OCI-LY1 (cell line): ENCODE measurements around the gene UPK3BL1.
"Not testable (repeated sequence)": the region's sequence is repeated elsewhere in the genome, so short reads cannot be mapped to it uniquely, and the experiment has no call there.

ENCODE experiments used
- H2AFZ ChIP-seq: fragments of 200-600 bp; sonication (generic), shearing (Covaris generic); 2 replicates; pipeline ENCODE4 v1.6.0; 2014; ENCODE audit warnings: antibody characterized with exemption, mild to moderate bottlenecking, low read length
- H3F3A ChIP-seq: fragments of 200-600 bp; sonication (generic), shearing (Covaris generic); 2 replicates; pipeline ENCODE4 v1.6.0; 2014; ENCODE audit warnings: mild to moderate bottlenecking, antibody characterized with exemption, low read length, moderate library complexity; ENCODE audit not compliant: insufficient read depth
- H3K27ac ChIP-seq: fragments of 200-600 bp; sonication (generic); 2 replicates; pipeline ENCODE4 v1.5.1; 2014; ENCODE audit warnings: low read length, mixed run types, mild to moderate bottlenecking, low read depth; ENCODE audit not compliant: poor library complexity, severe bottlenecking
- H3K27me3 ChIP-seq: fragments of 200-600 bp; sonication (generic); 2 replicates; pipeline ENCODE4 v1.6.0; 2014; ENCODE audit warnings: antibody characterized with exemption, mild to moderate bottlenecking, low read length, moderate library complexity; ENCODE audit not compliant: insufficient read depth
- H3K36me3 ChIP-seq: fragments of 200-600 bp; sonication (generic); 2 replicates; pipeline ENCODE4 v1.6.1; 2014; ENCODE audit warnings: mild to moderate bottlenecking, antibody characterized with exemption, low read length, moderate library complexity, mixed read lengths; ENCODE audit not compliant: insufficient read depth
- H3K4me1 ChIP-seq: fragments of 200-600 bp; sonication (generic); 2 replicates; pipeline ENCODE4 v1.5.1; 2014; ENCODE audit warnings: mild to moderate bottlenecking, low read length, moderate library complexity; ENCODE audit not compliant: insufficient read depth, severe bottlenecking
- H3K4me2 ChIP-seq: fragments of 200-600 bp; sonication (generic), shearing (Covaris generic); 2 replicates; pipeline ENCODE4 v1.6.1; 2014; ENCODE audit warnings: low read length
- H3K4me3 ChIP-seq: fragments of 200-600 bp; sonication (generic); 2 replicates; pipeline ENCODE4 v1.5.1; 2014; ENCODE audit warnings: low read length, low read depth, mild to moderate bottlenecking, mixed read lengths; ENCODE audit not compliant: poor library complexity, severe bottlenecking
- H3K79me2 ChIP-seq: fragments of 200-600 bp; shearing (Covaris generic); 2 replicates; pipeline ENCODE4 v1.6.1; 2016; ENCODE audit warnings: mixed run types, low read length, mixed read lengths; ENCODE audit not compliant: insufficient read depth
- H3K9ac ChIP-seq: fragments of 200-600 bp; sonication (generic), shearing (Covaris generic); 2 replicates; pipeline ENCODE4 v1.6.1; 2014; ENCODE audit warnings: mild to moderate bottlenecking, low read length, mixed read lengths
- H3K9me2 ChIP-seq: fragments of 200-600 bp; sonication (generic), shearing (Covaris generic); 2 replicates; pipeline ENCODE4 v1.6.1; 2014; ENCODE audit warnings: low read depth, mild to moderate bottlenecking, low read length, mixed read lengths
- H3K9me3 ChIP-seq: fragments of 200-600 bp; shearing (Covaris generic); 2 replicates; pipeline ENCODE4 v1.6.1; 2014; ENCODE audit warnings: low read length, mixed read lengths
- H4K20me1 ChIP-seq: fragments of 200-600 bp; sonication (generic), shearing (Covaris generic); 2 replicates; pipeline ENCODE4 v1.6.0; 2016; ENCODE audit warnings: mild to moderate bottlenecking, low read length; ENCODE audit not compliant: insufficient read depth

The UPK3BL1 gene

GRCh38 chr7:102611013-102611674 is 31.4 kb downstream of the UPK3BL1 start:
- not testable (repeated sequence) for H3K9ac ChIP-seq, H3K27ac ChIP-seq, H3K4me1 ChIP-seq, H3K79me2 ChIP-seq, H3F3A ChIP-seq, H3K4me3 ChIP-seq, H3K27me3 ChIP-seq, H2AFZ ChIP-seq, H3K4me2 ChIP-seq, H3K9me2 ChIP-seq, H4K20me1 ChIP-seq, H3K9me3 ChIP-seq, H3K36me3 ChIP-seq

DNA sequence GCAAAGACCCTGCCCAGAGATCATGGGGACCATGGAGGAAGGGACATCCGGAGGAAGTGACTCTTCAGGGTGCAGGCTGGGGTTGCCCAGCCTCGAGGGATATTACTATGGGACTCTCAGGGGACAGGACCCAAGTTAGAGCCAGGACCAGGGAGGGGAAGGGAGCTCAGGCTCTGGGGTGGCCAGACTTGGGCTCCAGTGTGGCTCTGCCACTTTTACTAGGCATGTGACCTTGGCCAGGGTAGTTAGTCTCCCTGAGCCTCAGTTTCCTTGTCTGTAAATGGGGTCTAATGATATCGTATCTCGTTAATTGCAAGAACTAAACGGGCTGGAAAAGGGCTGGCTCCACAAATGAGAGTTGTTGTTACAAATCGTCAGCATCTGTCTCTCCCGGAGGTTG is 32.1 kb downstream of the UPK3BL1 start:
- not testable (repeated sequence) for H3K79me2 ChIP-seq, H2AFZ ChIP-seq, H3K9me3 ChIP-seq, H3F3A ChIP-seq, H3K4me1 ChIP-seq, H3K4me2 ChIP-seq, H3K9ac ChIP-seq, H3K36me3 ChIP-seq, H3K9me2 ChIP-seq, H3K4me3 ChIP-seq, H3K27ac ChIP-seq, H4K20me1 ChIP-seq, H3K27me3 ChIP-seq

DNA sequence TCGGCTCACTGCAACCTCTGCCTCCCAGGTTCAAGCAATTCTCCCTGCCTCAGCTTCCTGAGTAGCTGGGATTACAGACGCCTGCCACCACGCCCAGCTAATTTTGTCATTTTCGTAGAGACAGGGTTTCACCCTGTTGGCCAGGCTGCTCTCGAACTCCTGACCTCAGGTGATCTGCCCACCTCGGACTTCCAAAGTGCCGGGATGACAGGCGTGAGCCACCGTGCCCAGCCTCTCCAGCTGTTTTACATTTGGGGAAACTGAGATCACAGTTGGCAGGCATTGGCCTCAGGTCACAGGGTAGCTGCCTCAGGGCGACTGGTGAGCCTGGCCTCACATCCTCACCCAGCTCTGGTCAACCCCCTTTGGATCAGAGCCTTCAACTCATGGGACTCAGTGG is 32.9 kb downstream of the UPK3BL1 start:
- not testable (repeated sequence) for H2AFZ ChIP-seq, H3K27me3 ChIP-seq, H3K9ac ChIP-seq, H3K36me3 ChIP-seq, H3K4me2 ChIP-seq, H3K9me3 ChIP-seq, H3K79me2 ChIP-seq, H3K4me1 ChIP-seq, H3K9me2 ChIP-seq, H3F3A ChIP-seq, H3K27ac ChIP-seq, H4K20me1 ChIP-seq, H3K4me3 ChIP-seq

- not testable (repeated sequence) for H2AFZ ChIP-seq, H3K9ac ChIP-seq, H3K9me2 ChIP-seq, H3K4me2 ChIP-seq, H3K79me2 ChIP-seq, H3K9me3 ChIP-seq, H3K27ac ChIP-seq, H3K4me1 ChIP-seq, H3K36me3 ChIP-seq, H4K20me1 ChIP-seq, H3K4me3 ChIP-seq, H3F3A ChIP-seq, H3K27me3 ChIP-seq
These were observed 35.7 kb downstream of the UPK3BL1 start for GRCh38 chr7:102606848-102607247.

DNA sequence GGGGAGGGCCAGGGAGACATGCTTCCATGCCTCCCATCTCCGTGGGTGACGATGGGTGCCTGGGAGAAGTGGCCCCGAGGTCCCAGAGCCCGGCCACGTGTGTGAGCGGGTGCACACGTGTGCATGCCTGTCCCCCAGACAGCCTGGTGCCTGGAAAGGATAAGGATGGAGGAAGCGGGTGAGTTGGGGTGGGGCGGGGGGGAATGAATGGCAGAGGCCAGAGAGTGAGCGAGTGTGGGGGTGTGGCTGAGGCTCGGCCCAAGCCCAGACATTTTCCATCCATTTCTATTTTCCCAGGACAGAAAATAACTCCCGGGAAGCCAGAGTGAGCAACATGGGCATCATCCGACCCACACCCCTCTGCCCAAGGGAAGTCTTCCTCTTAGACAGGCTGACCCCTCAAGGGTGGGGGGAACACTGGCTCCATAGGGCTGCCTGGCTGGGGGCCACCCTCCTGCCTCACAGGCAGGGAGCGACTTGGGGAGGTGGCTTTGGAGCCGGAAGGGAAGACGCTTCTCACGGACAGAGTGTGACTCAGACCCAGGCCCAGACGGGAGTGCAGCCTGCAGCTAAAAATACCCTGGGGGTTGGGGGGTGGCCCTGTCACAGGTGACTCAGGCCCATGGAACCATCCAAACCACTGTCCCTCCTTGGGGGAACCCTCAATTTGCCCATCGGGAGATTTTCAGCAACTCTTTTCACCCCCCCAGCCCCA is 38.0 kb downstream of the UPK3BL1 start:
- H4K20me1 ChIP-seq, H3K27ac ChIP-seq, H3F3A ChIP-seq, H3K4me1 ChIP-seq, H3K79me2 ChIP-seq, H2AFZ ChIP-seq, H3K36me3 ChIP-seq, H3K4me3 ChIP-seq, H3K9ac ChIP-seq, H3K4me2 ChIP-seq, H3K9me2 ChIP-seq, H3K9me3 ChIP-seq, H3K27me3 ChIP-seq: not testable (repeated sequence)

GRCh38 chr7:102602317-102602716 is 40.3 kb downstream of the UPK3BL1 start:
- H3K9ac ChIP-seq, H3K9me3 ChIP-seq, H3K27ac ChIP-seq, H3K4me2 ChIP-seq, H3F3A ChIP-seq, H3K9me2 ChIP-seq, H3K4me3 ChIP-seq, H4K20me1 ChIP-seq, H3K4me1 ChIP-seq, H3K79me2 ChIP-seq, H2AFZ ChIP-seq, H3K36me3 ChIP-seq, H3K27me3 ChIP-seq: not testable (repeated sequence)

- not testable (repeated sequence) for H3K27me3 ChIP-seq, H3K9ac ChIP-seq, H3K4me3 ChIP-seq, H3K27ac ChIP-seq, H3K9me3 ChIP-seq, H3K36me3 ChIP-seq, H2AFZ ChIP-seq, H3K9me2 ChIP-seq, H3F3A ChIP-seq, H4K20me1 ChIP-seq, H3K4me1 ChIP-seq, H3K4me2 ChIP-seq, H3K79me2 ChIP-seq
These were observed 42.9 kb downstream of the UPK3BL1 start for GRCh38 chr7:102599699-102600098.

DNA sequence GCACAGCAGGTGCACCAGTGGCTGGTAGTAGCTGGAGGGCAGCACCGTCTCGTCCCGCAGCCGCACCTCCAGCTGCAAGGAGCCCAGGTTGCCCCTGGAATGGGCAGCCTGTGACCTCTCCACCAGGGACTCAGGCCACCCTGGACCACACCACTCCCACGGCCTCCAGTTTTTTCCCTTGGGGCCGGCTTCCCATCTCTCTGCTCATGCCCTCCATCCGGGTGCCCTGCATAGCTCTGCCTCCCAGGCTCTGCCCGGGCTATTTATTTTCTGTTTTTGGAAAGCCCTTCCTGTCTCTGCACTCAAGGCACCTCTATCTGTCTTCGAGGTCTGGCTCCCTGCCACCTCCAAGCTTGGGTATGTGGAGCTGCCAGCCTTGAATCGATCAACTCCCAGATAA is 46.6 kb downstream of the UPK3BL1 start:
- not testable (repeated sequence) for H3K9me3 ChIP-seq, H3K36me3 ChIP-seq, H2AFZ ChIP-seq, H4K20me1 ChIP-seq, H3K4me1 ChIP-seq, H3K9me2 ChIP-seq, H3K27me3 ChIP-seq, H3K9ac ChIP-seq, H3F3A ChIP-seq, H3K79me2 ChIP-seq, H3K4me2 ChIP-seq, H3K27ac ChIP-seq, H3K4me3 ChIP-seq
